Measurements from ENCODE around the gene TIGAR. TPM values are rescaled to one million over a fixed set of nuclear protein-coding genes. Genes with fewer than 3 reads are reported as not detected.

TIGAR gene
- total and polyA plus RNA-seq, 3 experiments from 2014 or later = 4.2 to 29.6 (median 22.8) TPM

- ChIA-PET POLR2A (interaction anchor here (0.6 to 1.2 kb wide), 2 partner anchors 11 to 169 kb away, joined by 3 to 5 read pairs; no protein-coding TSS in a partner anchor), CTCF (interaction anchor here (1.0 to 7.4 kb wide), 8 partner anchors 10 to 394 kb away, joined by 3 to 133 read pairs (median 48); no protein-coding TSS in a partner anchor)
- H3K36me3 ChIP-seq (ENCODE audit: insufficient read depth, low read length) = peaks cover 74% of the 10 kb centered on the region
- H3K27ac Mint-ChIP-seq = peak overlapping the region in 7 of 8 donors; percentile 29 to 100 (median 81)
- peaks cover 63 to 86% (median 79%) of the 10 kb centered on the region in 3 donors for H3K4me1 Mint-ChIP-seq
- H3K4me1 ChIP-seq (ENCODE audit: insufficient read depth, low read length) = peaks cover 64% of the 10 kb centered on the region
- no peaks in the 10 kb centered on the region for H3K9me3 Mint-ChIP-seq
- no peak overlapping the region for H3K27ac ChIP-seq (ENCODE audit: low read depth, low read length)
- peaks cover 6 to 92% (median 16%) of the 10 kb centered on the region in 3 donors for H3K36me3 Mint-ChIP-seq
- H3K4me3 ChIP-seq (ENCODE audit: low read length) = no peak overlapping the region
- H3K27me3 ChIP-seq (ENCODE audit: insufficient read depth, low read length, poor library complexity, severe bottlenecking) = no peaks in the 10 kb centered on the region
- no peaks in the 10 kb centered on the region for H3K9me3 ChIP-seq (ENCODE audit: low read length)
- H3K27me3 Mint-ChIP-seq = peaks cover 0 to 2% of the 10 kb centered on the region in 2 donors
- H3K4me3 Mint-ChIP-seq = peak overlapping the region in 4 of 7 donors; percentile 20 to 65 (median 60)
- DNase-seq = no peak
Observed at GRCh38 chr12:4279198-4279690, 41.8 kb upstream of the TIGAR start.

DNA sequence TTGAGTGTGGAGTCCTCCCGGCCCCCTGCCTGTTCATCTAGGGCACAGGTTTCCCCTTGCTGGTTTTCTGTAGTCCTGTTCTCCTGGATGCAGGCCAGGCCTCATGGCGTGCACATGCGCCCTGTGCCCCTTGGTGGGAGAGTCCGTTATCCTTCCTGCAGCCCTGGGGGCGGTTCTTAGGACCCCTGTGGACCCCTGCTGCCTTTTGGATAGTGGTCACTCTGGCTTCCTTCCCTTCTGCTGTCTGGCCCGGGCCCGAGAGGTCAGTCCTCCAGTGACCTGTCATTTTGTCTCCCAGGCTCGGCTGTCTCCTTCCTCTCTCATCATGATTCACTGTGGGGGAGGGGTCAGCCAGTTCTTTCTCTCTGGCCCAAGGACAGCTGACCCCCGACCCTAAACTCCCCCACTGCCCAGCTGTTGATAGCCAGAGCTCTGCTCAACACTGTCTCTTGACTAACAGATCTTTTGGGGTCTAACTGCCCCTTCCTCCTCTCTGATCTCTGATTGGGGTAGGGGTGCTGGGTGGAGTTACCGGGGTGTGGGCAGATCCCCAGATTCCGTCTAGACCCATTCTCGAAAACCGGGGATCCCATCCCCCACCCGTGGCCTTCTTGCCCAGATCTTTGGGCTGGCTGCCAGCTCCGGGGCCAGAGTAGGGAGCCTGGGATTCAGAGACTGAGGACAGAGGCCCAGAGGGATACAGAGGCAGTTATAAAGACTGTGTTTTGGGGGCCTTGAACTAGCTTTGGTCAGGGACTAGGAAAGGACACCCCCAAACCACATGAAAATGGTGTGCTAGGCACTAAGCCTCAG is 40.5 kb upstream of the TIGAR start:
- H3K27me3 ChIP-seq (ENCODE audit: insufficient read depth, low read length, poor library complexity, severe bottlenecking) = no peaks in the 10 kb centered on the region
- ChIA-PET CTCF (interaction anchor here (5.7 to 7.4 kb wide), 3 partner anchors 137 to 395 kb away, joined by 52 to 133 read pairs (median 115); no protein-coding TSS in a partner anchor), POLR2A (no interaction called here)
- H3K4me3 ChIP-seq (ENCODE audit: low read length) = no peak overlapping the region
- Mint-ChIP-seq H3K4me1 (peaks cover 65 to 96% (median 90%) of the 10 kb centered on the region in 3 donors), H3K27me3 (peaks cover 0 to 2% of the 10 kb centered on the region in 2 donors), H3K4me3 (peak overlapping the region in 3 of 7 donors; percentile 45 to 54 (median 54)), H3K9me3 (no peaks in the 10 kb centered on the region), H3K36me3 (peaks cover 6 to 97% (median 20%) of the 10 kb centered on the region in 3 donors), H3K27ac (peak overlapping the region in 7 of 8 donors; percentile 14 to 100 (median 68))
- no peak for DNase-seq
- H3K4me1 ChIP-seq (ENCODE audit: insufficient read depth, low read length) = peaks cover 67% of the 10 kb centered on the region
- H3K36me3 ChIP-seq (ENCODE audit: insufficient read depth, low read length) = peaks cover 82% of the 10 kb centered on the region
- H3K27ac ChIP-seq (ENCODE audit: low read depth, low read length) = no peak overlapping the region
- no peaks in the 10 kb centered on the region for H3K9me3 ChIP-seq (ENCODE audit: low read length)

GRCh38 chr12:4281173-4281654 is 39.8 kb upstream of the TIGAR start:
- no peak for DNase-seq
- Mint-ChIP-seq H3K4me1 (peaks cover 65 to 96% (median 90%) of the 10 kb centered on the region in 3 donors), H3K27me3 (peaks cover 0 to under 1% of the 10 kb centered on the region in 2 donors), H3K9me3 (no peaks in the 10 kb centered on the region), H3K27ac (peak overlapping the region in 5 of 8 donors; percentile 14 to 77 (median 40)), H3K36me3 (peaks cover 6 to 97% (median 25%) of the 10 kb centered on the region in 3 donors), H3K4me3 (no peak overlapping the region)
- POLR2A ChIA-PET = no interaction called here
- H3K27ac ChIP-seq (ENCODE audit: low read depth, low read length) = no peak overlapping the region
- peaks cover 67% of the 10 kb centered on the region for H3K4me1 ChIP-seq (ENCODE audit: insufficient read depth, low read length)
- peaks cover 84% of the 10 kb centered on the region for H3K36me3 ChIP-seq (ENCODE audit: insufficient read depth, low read length)
- no peaks in the 10 kb centered on the region for H3K9me3 ChIP-seq (ENCODE audit: low read length)
- H3K27me3 ChIP-seq (ENCODE audit: insufficient read depth, low read length, poor library complexity, severe bottlenecking) = no peaks in the 10 kb centered on the region
- H3K4me3 ChIP-seq (ENCODE audit: low read length) = no peak overlapping the region
- CTCF ChIA-PET = interaction anchor here (7.4 kb wide), 1 partner anchor 285 kb away, joined by 115 read pairs; no protein-coding TSS in a partner anchor

GRCh38 chr12:4282103-4282891 is 38.7 kb upstream of the TIGAR start:
- POLR2A ChIA-PET = no interaction called here
- no peak overlapping the region for H3K4me3 ChIP-seq (ENCODE audit: low read length)
- CTCF ChIA-PET = interaction anchor here (7.4 kb wide), 1 partner anchor 286 kb away, joined by 115 read pairs; no protein-coding TSS in a partner anchor
- no peak overlapping the region for H3K4me3 Mint-ChIP-seq
- no peaks in the 10 kb centered on the region for H3K9me3 Mint-ChIP-seq
- H3K27ac Mint-ChIP-seq = peak overlapping the region in 7 of 8 donors; percentile 7 to 84 (median 39)
- no peaks in the 10 kb centered on the region for H3K27me3 Mint-ChIP-seq
- H3K27ac ChIP-seq (ENCODE audit: low read depth, low read length) = no peak overlapping the region
- H3K9me3 ChIP-seq (ENCODE audit: low read length) = no peaks in the 10 kb centered on the region
- DNase-seq = no peak
- H3K4me1 Mint-ChIP-seq = peaks cover 65 to 96% (median 90%) of the 10 kb centered on the region in 3 donors
- no peaks in the 10 kb centered on the region for H3K27me3 ChIP-seq (ENCODE audit: insufficient read depth, low read length, poor library complexity, severe bottlenecking)
- peaks cover 67% of the 10 kb centered on the region for H3K4me1 ChIP-seq (ENCODE audit: insufficient read depth, low read length)
- peaks cover 0 to 98% (median 24%) of the 10 kb centered on the region in 3 donors for H3K36me3 Mint-ChIP-seq
- peaks cover 86% of the 10 kb centered on the region for H3K36me3 ChIP-seq (ENCODE audit: insufficient read depth, low read length)

- H3K4me1 ChIP-seq (ENCODE audit: insufficient read depth, low read length) = peaks cover 63% of the 10 kb centered on the region
- ChIA-PET CTCF (interaction anchor here (1.2 to 1.3 kb wide), 2 partner anchors 23 to 285 kb away, joined by 3 read pairs; no protein-coding TSS in a partner anchor), POLR2A (no interaction called here)
- no peaks in the 10 kb centered on the region for H3K9me3 Mint-ChIP-seq
- no peak for DNase-seq
- H3K36me3 ChIP-seq (ENCODE audit: insufficient read depth, low read length) = peaks cover 86% of the 10 kb centered on the region
- peaks cover 0 to 100% (median 23%) of the 10 kb centered on the region in 3 donors for H3K36me3 Mint-ChIP-seq
- no peaks in the 10 kb centered on the region for H3K9me3 ChIP-seq (ENCODE audit: low read length)
- H3K27ac ChIP-seq (ENCODE audit: low read depth, low read length) = no peak overlapping the region
- peaks cover 69 to 97% (median 91%) of the 10 kb centered on the region in 3 donors for H3K4me1 Mint-ChIP-seq
- H3K27me3 Mint-ChIP-seq = no peaks in the 10 kb centered on the region
- peak overlapping the region in 6 of 8 donors; percentile 23 to 58 (median 42) for H3K27ac Mint-ChIP-seq
- no peak overlapping the region for H3K4me3 Mint-ChIP-seq
- H3K4me3 ChIP-seq (ENCODE audit: low read length) = no peak overlapping the region
- H3K27me3 ChIP-seq (ENCODE audit: insufficient read depth, low read length, poor library complexity, severe bottlenecking) = no peaks in the 10 kb centered on the region
Observed at GRCh38 chr12:4282892-4283511, 38.0 kb upstream of the TIGAR start.

GRCh38 chr12:4283512-4284255 is 37.3 kb upstream of the TIGAR start:
- H3K36me3 ChIP-seq (ENCODE audit: insufficient read depth, low read length) = peaks cover 82% of the 10 kb centered on the region
- H3K27ac ChIP-seq (ENCODE audit: low read depth, low read length) = no peak overlapping the region
- H3K27me3 ChIP-seq (ENCODE audit: insufficient read depth, low read length, poor library complexity, severe bottlenecking) = no peaks in the 10 kb centered on the region
- no peak for DNase-seq
- peak overlapping the region in 7 of 8 donors; percentile 23 to 82 (median 39) for H3K27ac Mint-ChIP-seq
- no peaks in the 10 kb centered on the region for H3K9me3 ChIP-seq (ENCODE audit: low read length)
- POLR2A ChIA-PET = no interaction called here
- peaks cover 0 to 100% (median 27%) of the 10 kb centered on the region in 3 donors for H3K36me3 Mint-ChIP-seq
- peak overlapping the region in 2 of 7 donors; percentile 13 to 15 for H3K4me3 Mint-ChIP-seq
- CTCF ChIA-PET = interaction anchor here (1.2 to 1.3 kb wide), 2 partner anchors 22 to 286 kb away, joined by 3 read pairs; no protein-coding TSS in a partner anchor
- peaks cover 70 to 97% (median 91%) of the 10 kb centered on the region in 3 donors for H3K4me1 Mint-ChIP-seq
- H3K27me3 Mint-ChIP-seq = no peaks in the 10 kb centered on the region
- peaks cover 56% of the 10 kb centered on the region for H3K4me1 ChIP-seq (ENCODE audit: insufficient read depth, low read length)
- H3K9me3 Mint-ChIP-seq = no peaks in the 10 kb centered on the region
- no peak overlapping the region for H3K4me3 ChIP-seq (ENCODE audit: low read length)

Measured in CD8-positive, alpha-beta memory T cell (primary cell).